Tongue (tissue), 2 donors: ENCODE measurements around the gene SMAD3. TPM values are rescaled to one million over a fixed set of nuclear protein-coding genes. Genes with fewer than 3 reads are reported as not detected.

Experiments used
- DNase-seq: peaks from one replicate; pipeline ENCODE4 v3.0.0-alpha.2; 2015
- total RNA-seq: library from RNA; depleted of rRNA; stranded (reverse); fragments of >200 nt; gene quantifications from one replicate; pipeline ENCODE4 v1.2.3, GENCODE V29; 2014

Gene SMAD3
- total RNA-seq, 1 donor from 2014 or later: 37.8 TPM

DNA sequence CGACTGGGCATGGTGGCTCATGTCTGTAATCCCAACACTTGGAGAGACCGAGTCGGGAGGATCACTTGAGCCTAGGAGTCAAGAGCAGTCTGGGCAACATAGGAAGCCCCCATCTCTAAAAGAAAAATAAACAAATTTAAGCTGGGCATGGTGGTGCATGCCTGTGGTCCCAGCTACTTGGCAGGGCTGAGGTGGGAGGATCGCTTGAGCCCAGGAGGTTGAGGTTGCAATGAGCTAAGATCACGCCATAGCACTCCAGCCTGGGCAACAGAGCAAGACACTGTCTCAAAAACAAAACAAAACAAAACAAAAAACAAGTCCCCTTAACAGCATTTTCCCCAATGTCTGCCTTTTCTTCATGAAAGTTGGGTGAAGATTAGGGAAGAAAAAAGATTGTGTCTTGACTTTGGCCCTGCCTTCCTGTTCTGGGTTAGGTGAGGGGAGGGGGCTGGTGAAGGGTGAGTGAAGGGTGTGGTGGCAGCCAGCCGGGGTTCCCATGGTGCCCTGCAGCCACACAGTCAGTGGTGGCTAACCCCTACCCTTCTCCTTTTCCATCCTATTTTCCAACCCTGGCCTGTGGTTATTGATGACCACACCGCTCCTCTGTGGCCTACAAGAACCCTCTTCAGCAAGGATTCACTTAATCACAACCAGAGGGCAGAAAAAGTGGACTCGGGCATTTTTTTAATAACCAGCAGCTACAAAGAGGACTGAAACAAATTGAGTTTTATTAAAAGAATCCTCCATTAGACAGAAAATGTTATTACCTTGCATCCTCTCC, 28.4 kb upstream of the SMAD3 start:
- no peak for DNase-seq

DNA sequence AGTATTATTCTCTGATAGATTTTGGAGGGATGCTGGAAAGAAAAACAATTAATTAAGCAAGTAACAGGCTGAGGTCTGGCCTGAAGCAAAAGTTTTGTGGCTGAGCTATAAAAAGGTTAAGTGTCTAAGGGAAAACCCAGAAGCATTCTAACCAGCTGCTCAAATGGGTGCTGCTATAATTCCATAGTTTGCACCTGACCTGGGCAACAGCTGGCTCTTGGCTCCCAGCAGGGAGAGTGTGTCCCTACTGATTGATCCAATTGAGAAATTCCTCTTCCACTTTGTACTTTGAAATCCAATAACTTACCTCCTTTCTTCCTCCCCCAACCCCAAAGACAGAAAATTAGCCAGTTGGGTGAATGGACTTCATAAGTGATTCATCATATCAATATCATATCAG, 27.7 kb upstream of the SMAD3 start:
- no peak for DNase-seq

DNA sequence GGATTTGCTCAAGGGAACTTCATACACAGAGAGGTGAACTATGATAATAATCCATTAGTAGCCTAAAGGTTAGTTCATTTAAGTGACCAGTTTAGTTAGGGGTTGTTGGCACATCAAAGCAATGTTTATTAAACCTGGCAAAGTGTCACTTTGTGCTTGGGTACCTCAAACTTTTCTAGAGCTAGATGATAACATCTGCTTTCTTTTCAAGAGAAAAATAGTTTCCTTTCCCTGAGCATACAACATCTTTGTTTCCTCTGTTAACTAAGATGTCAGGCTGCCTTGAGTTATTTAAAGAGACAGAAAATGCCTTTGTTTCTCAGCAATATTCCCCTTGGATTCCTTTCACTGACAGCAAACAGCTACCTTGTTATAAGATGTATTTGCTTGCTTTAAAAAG, 26.7 kb upstream of the SMAD3 start:
- DNase-seq: no peak

DNA sequence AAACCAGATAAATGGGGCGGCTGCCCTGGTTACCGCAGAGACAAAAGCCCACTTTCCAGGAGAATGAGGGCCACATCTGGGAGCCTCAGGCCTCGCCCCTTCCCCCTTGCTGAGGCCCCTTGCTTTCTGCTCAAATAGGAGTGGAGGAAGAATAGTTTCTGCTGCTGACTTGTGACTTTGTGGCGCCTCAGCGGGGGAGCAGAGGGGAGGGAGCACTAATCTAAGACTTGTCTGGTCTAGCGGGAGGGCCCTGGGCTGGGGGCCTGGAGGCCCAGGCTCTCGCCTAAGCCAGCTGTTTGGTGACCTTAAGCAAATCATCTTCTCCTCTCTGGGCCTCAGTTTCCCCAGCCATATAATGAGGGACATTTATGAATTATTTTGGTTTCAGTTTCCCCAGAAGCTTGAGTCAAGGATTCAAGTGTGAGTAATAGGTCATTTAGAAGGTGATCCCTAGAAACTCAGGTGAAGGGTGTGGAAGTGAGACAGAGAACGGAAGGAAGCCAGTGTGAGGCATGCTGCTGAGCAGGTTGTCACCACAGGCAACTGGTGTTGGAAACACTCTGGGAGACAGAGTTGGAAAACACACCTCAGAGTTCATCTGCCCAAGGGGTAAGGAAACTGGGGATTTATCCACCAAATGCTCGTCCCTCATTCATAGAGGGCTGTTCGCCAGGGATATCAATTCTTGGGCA, 25.9 kb upstream of the SMAD3 start:
- no peak for DNase-seq

DNA sequence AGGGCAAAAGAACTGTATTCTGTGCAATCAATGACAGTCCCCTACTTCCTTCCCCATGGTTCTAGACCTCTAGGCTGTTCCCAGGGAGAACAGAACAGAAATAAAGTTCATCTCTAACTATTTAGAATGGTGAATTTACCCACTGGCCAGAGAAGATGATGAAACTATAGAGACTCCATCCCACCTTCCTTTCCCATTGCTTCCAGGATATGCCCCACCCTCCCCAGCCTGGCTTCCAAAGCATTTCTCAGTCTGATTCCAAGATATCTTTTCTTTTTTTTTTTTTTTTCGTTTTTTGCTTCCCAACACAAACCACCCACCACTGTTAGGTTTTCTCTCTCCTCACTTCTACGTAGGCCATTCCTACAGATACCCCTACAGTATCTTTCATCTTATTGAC, 25.1 kb upstream of the SMAD3 start:
- DNase-seq: no peak

DNA sequence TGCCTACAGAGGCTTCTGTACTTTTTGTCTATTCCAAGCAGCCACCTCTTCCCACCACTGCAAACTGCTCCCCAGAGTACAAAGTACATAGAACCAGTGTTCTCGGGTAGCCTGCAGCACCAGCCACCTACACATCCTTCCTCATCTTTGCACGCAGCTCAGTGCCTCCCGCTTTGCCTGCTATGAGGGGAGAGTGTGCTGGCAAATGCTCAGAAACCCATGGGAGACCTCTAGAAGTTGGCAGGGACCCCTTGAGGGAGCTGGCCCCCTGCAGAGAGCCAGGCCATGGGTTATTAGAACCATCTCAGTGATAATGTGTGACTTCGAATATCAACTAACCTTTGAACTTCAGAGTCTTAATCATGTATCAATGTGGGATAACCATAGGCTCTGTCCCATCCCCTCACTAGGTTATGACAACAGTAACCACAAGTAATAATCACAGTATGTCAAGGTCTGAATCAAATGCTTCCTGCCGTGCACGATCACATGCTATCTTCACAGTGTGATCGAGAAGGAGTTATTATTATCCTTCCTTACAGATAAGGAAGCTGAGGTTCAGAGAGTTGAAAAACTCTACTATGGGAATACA, 22.8 kb upstream of the SMAD3 start:
- DNase-seq: no peak

DNA sequence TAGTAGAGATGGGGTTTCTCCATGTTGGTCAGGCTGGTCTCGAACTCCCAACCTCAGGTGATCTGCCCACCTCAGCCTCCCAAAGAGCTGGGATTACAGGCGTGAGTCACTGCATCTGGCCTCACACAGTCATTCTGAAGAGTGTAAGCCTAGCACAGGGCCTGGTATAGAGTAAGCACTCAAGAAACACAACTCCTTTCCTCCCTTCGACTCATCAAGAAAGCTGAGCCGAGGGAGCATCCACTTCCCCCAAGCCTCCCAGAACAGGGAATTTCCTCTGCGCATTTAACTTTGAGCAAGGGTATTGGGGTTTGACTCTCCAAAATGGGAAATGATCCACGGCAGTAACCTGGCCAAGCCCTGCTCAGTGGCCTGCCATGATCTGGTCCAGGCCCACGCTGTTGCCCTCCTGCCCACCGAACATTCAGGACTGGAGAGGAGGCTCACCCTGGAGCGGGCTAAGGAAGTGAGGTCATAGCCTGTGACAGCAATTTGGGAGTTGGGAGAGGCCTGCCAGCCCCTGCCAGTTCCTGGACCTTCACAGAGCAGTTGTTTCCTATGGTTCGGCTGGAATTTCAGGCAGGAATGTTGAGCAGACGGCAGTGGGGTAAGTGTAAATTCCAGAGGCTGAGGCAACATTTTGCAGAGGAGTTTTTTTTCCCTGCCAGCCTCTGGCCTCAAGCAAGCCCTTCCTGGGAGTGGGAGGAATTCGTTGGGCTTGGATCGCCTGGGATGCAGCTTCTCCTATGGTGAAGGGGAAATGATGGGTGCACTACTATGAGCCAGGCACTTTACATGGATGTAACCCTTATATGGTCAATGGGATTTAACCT, 21.2 kb upstream of the SMAD3 start:
- DNase-seq: peak; percentile 84

DNA sequence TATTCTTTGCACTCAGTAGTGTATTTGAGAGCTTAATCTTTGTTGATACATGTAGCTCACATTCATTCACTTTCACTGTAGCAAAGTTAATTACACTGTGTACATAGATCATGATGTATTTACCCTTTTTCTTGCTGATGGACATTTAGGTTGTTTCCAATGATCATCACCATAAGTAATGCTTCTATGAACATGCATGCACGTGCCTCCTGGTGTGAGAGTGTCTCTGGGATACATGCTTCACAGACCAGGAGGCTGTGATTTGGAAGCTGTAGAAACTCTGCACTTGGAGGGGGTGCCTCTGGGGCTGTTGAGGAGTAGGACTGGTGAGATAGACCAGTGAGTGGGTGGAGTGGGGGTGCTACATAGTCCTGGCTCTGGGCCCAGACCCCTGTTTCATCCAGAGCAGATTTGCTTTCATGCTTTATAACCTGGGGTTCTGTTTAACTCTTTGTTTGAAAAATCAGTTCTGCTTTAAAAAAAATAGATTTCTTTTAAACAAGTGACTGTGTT, 18.2 kb upstream of the SMAD3 start:
- no peak for DNase-seq

DNA sequence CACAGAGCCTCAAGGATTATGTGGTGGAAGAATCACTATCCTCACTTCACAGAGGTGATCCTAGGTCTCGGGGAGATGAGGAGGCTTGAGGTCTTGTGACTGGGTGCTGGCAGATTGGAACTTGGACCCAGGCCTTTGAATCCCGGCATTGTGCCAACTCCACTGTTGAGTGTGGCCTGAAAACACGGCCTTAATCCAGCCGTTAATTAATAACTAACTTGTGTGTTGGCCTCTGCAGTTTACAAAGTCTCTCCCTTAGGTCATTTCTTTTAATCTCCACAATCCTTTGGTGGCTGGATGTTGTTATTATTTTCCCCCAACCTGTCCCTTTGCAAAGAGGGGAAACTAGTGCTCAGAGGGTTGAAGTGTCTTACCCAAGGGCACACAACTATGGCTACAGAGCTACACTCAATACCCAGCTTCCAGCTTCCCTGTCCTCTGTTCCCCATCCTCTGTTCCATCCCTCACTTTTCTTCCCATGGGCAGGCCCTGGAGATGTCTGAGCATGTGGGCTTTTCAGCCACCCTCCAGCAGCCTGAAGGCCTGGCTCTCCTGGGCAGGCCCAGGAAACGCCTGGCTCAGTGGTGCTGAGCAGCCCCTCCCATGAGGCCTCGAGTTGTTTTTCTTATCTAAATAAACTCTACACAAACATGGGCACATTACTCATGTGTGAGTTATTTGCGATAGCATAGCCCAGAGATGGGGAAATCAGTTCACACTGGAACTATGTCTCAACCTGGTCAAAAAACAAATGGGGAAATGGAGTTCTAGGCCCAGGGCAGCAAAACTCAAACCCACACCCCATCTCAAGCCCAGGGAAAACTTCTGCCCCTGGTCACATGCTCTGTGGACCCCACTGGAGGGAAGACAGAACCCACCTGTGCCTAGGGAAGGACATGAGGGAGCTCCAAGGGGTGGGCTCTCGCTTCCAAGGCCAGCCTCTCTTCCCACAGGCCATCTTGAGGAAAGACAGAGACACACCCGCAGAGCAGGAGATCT, 16.8 kb upstream of the SMAD3 start:
- no peak for DNase-seq

DNA sequence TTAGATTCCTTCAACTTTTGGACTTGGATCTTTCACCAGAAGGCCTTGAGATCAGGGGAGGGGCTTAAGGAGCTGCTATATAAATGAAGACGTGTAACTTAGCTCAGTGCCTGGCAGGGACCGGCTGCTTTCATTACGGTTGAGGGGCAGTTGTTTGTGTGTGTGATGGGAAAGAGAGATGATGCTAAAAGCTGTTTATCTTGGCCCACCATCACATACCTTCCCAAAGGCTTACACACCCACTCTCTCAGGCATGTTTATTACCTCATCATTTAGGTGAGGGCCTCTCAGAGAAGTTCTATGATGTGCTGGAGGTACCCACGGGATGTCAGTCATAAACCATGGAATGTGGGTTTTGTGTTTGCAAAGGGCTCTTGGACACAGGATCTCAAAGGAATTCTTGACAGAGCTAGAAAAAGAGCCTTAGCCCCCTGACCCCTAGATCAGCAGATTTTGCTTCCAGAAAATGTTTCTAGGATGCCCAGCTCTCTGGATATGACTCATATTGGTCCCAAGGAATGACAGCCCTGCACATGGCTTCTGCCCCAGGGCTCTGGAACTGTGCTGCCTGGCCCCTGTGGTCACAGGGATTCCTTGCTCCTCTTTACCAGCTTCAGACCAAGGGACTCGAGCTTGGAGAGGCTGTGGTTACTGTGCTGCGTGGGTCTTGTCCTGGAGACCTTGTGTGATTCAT, 15.9 kb upstream of the SMAD3 start:
- no peak for DNase-seq

DNA sequence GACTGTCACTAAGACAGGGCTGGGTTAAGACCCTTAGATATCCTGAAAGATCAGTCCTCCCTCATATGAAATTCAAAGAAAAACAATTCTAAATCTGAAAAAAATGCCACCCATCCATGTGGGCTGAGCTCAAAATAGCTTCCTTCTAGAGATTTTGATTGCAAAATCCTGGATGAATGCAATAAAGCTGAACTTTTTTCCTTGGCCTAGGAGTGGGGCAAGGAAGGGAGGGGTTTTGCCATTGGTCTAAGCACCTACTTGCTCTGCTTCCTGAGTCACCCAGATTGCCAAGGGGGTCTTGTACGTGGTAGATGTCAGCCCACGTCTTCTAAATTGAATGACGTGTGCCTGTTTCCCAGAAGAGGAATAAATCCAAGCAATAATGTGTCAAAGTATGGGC, 15.3 kb upstream of the SMAD3 start:
- DNase-seq: no peak

DNA sequence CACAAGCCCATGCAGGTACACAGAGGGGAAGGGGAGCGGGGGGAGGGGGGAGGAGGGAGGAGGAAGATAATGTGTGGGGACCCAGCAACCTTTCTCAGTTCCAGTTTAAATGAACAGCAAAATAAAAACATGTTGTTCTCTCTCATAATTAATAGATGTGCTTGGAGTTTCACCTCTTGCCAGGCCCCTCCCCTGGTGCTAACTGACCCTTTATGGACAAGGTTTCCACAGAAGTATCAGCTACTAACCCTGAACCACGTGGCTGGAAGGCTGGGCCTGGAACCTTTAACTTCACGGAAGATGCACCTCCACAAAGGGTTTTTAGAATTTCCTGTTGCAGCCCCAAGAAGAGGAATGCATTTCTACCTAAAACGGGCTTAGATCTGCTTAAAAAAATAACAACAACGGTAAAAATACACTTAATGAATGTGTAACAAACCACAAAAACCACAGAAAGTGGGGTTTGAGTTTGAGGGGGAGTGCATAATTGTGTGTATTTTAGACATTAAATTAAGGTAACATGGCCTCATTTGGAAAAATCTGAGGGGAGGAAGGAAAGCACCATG, 14.8 kb upstream of the SMAD3 start:
- DNase-seq: no peak

DNA sequence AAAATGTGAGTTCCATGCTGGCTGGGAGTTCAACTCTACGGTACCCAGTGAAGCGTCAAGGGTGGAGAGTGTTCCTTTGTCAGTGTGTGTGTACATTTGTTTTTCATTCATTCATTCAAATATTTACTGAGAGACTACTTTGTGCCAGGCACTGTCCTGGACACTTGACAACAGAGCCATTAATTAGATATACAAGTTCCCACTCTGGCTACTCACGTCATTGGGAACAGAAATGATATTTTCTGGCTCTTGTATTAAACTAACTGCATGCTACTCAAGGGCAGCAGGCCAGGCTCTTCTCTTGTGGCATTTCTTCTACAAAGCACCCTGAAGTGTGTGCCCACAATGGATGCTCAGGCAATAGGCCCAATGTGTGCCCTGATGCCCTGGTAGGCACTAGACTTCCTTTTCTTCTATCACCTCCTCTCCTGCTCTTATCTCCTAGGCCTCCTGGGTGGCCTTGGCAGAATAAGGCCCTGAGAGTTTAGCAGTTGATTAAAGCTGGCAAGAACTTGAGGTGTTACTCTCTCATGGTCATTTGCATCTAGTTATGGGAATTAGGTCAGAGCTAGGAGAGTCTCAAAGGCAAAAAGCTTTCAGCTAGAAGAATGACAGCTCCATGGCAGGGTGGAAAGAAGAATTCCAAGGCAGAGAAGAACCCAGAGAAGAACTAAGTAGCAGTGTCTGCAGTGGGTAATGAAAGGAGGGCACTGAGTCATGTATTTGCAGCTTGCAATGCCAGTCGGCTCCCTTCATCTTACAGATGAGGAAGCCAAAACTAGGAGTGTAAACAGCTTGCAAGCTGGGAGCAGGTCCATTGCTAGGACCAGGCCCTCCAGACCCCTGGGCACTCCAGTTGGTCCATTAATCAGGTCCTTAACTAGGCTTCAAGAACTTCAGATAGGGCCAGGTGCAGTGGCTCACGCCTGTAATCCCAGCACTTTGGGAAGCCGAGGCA, 14.0 kb upstream of the SMAD3 start:
- no peak for DNase-seq

DNA sequence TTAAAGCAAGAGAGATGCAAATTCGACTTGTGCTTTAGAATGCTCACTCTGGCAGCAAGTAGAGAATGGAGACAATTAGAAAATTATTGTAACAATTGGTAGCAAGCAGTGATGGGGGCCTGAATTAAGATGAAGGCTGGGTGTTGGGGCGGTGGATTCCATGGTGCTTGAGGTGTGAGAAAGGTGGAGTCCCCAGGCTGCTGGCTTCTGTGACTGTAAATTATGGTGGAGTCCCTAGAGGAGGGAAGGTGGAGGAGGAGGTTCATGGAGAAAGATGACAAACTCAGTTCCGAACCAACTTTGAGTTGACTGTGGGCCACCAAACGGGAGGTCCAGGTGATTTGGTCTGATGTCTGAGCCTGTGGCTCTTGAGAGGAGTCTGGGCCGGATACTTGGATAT, 10.7 kb upstream of the SMAD3 start:
- DNase-seq: no peak

DNA sequence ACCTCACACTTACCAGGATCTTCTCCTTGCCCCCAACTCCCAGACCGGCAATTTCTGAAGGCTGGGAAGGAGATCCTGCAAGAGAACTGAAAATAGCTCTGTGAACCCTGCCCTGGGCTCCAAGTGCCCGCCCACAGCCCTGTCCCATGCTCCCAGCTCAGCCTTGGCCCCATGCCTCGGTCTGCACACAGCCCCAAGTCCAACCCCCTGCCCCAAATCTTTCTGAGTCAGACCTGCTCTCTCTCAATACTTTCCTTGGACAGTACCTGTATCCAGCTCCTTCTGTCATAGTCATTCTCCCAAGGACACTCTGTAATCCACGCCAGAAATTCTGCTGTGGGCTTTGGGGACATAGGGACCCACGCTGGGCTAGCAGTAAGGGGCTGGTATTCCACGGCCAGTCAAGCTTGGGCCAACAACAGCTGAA, 6.3 kb upstream of the SMAD3 start:
- DNase-seq: no peak

DNA sequence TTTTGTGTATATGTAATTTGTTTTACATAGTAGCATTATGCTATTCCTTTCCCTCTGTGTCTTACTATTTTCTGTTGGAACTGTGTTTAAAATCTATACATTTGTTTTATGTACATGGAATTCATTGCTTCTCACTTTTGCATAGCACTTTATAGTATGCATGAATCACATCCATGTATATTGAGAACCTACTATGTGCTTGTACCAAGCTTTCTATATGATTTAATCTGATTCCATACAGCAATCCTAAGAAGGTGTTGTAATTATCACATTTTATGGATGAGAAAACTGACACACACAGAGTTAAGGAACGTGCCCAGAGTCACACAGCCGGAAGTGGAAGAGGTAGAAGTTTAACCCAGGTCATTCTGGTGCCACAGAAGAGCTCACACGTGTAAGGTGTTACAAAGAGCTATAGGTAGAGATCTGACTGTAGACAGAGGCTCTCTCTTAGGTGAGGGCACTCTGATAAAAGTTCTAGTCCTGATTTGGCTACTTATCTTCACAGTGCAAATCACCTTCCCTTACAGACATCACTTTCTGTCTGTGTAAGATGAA, 3.5 kb upstream of the SMAD3 start:
- no peak for DNase-seq

DNA sequence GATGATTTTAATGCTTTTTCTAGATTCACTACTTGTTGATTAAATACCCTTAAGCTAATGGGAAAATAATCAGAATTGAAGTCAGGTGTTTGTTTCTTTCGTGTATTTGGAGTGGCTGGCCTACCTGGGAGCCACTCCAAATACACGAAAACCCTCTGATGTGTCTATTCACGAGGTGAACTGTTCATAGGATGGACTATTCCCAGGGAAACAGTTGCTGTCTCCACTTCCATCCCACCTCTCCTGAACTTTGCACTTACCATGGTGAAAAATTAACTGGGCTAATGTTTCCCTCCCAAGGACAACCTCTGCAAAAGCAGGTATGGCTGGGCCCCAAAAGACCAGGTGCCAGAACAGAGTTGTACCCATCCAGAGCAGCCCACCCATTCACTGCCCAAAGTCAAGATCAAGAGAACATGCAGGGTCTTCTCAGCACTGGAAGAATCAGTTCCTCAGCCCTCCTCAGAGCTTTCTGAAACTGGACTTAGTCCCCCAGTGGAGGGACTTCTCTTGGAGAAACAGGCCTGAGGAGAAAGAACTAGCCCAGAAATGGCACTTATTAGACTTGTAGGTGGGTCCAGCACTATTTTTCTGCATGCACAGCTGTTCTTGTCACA, 2.9 kb upstream of the SMAD3 start:
- no peak for DNase-seq
